HCT116 (cell line): ENCODE results near the gene SLC38A2. TPM values are rescaled to one million over a fixed set of nuclear protein-coding genes. Genes with fewer than 3 reads are reported as not detected.
A peak's percentile ranks its signal among the peaks of the same experiment; 100 is the strongest.

Source experiments
- ATAC-seq: fragments of 200-7000 bp; cut with Tn5 transposase; 2 replicates; pipeline ENCODE4 v1.9.1; 2020; ENCODE audit warnings: mild to moderate bottlenecking, moderate library complexity
- BruUV-seq: library from RNA; stranded (reverse); fragments of 400-500 nt; replicated peaks from 2 replicates; lab custom pipeline; 2021; lab: Mats Ljungman, UMichigan
- CTCF ChIA-PET: fragments of 300-600 bp; sonication (Branson Sonifier 250); formaldehyde crosslinking; loops from one replicate; lab custom pipeline; 2021; ENCODE audit warnings: antibody characterized with exemption; lab: Charles Lee
- POLR2A ChIA-PET: fragments of 300-600, 350-600 bp; sonication (Branson Sonifier 250); formaldehyde crosslinking; loops from one replicate; lab custom pipeline; 2021; ENCODE audit warnings: antibody characterized with exemption; lab: Charles Lee
- RAD21 ChIA-PET, 2 experiments: fragments of 300-600 bp; sonication (Branson Sonifier 250); formaldehyde crosslinking; loops; one replicate each; lab custom pipeline; 2023; ENCODE audit warnings: low total read pairs in 2 of 2; ENCODE audit not compliant: uncharacterized antibody in 2 of 2, unreplicated experiment in 2 of 2, low non-redundant PET in 1 of 2; lab: Charles Lee
- DNase-seq: peaks from one replicate; pipeline ENCODE4 v3.0.0-alpha.2; 2010; ENCODE audit warnings: low read depth, low spot score
- H2AFZ ChIP-seq: fragments of 200-600 bp; shearing (Covaris generic), sonication (generic); 2 replicates; pipeline ENCODE4 v1.6.1; 2017; ENCODE audit warnings: low read depth, mixed run types, mixed read lengths, antibody characterized with exemption, low read length; ENCODE audit not compliant: poor library complexity, severe bottlenecking
- H3K27ac ChIP-seq: 2 replicates; pipeline ENCODE4 v1.5.1; 2012; ENCODE audit warnings: low read depth, low read length
- H3K27me3 ChIP-seq: fragments of 200-600 bp; sonication (generic); 2 replicates; pipeline ENCODE4 v1.6.1; 2016; ENCODE audit warnings: mixed run types, low read length, mixed read lengths; ENCODE audit not compliant: insufficient read depth
- H3K36me3 ChIP-seq, 2 experiments: fragments of 200-500 bp in 1 of 2; fragments of 200-600 bp in 1 of 2; sonication (Bioruptor generic) in 1 of 2; sonication (generic) in 1 of 2; 2 replicates each; pipeline versions ENCODE4 v1.5.1 to v1.6.1; 2014 to 2016; ENCODE audit warnings: low read length in 2 of 2, inconsistent platforms in 1 of 2, mixed read lengths in 1 of 2, mixed run types in 1 of 2; ENCODE audit not compliant: insufficient read depth in 2 of 2, control insufficient read depth in 1 of 2
- H3K4me1 ChIP-seq, 2 experiments: fragments of 200-600 bp in 1 of 2; sonication (generic) in 1 of 2; 2 replicates each; pipeline versions ENCODE4 v1.5.1 to v1.6.1; 2012 to 2017; ENCODE audit warnings: low read length in 2 of 2, inconsistent platforms in 1 of 2, mild to moderate bottlenecking in 1 of 2, mixed read lengths in 1 of 2, mixed run types in 1 of 2, moderate library complexity in 1 of 2; ENCODE audit not compliant: insufficient read depth in 2 of 2, control insufficient read depth in 1 of 2
- H3K4me2 ChIP-seq: fragments of 200-600 bp; sonication (generic); 2 replicates; pipeline ENCODE4 v1.6.1; 2017; ENCODE audit warnings: mixed run types, low read length, mixed read lengths
- H3K4me3 ChIP-seq, 2 experiments: fragments of 200-600 bp in 1 of 2; sonication (generic) in 1 of 2; replicated peaks in 1 of 2; 2 replicates each; pipeline ENCODE4 v1.5.1; 2011 to 2016; ENCODE audit warnings: low read length in 2 of 2, control low read depth in 1 of 2, low read depth in 1 of 2, mild to moderate bottlenecking in 1 of 2, mixed read lengths in 1 of 2, mixed run types in 1 of 2
- H3K79me2 ChIP-seq: fragments of 200-600 bp; sonication (generic); 2 replicates; pipeline ENCODE4 v1.6.1; 2017; ENCODE audit warnings: mild to moderate bottlenecking, mixed run types, low read length, moderate library complexity, mixed read lengths; ENCODE audit not compliant: insufficient read depth
- H3K9ac ChIP-seq: fragments of 200-600 bp; sonication (generic); 2 replicates; pipeline ENCODE4 v1.6.1; 2016; ENCODE audit warnings: low read length, mixed read lengths
- H3K9me2 ChIP-seq: fragments of 200-600 bp; sonication (generic), shearing (Covaris generic); 2 replicates; pipeline ENCODE4 v1.6.1; 2017; ENCODE audit warnings: mixed run types, mild to moderate bottlenecking, moderate library complexity; ENCODE audit not compliant: insufficient read depth
- H3K9me3 ChIP-seq, 2 experiments: fragments of 200-500 bp in 1 of 2; fragments of 200-600 bp in 1 of 2; sonication (Bioruptor generic) in 1 of 2; sonication (generic) in 1 of 2; 2 replicates each; pipeline ENCODE4 v1.6.1; 2014 to 2017; ENCODE audit warnings: low read length in 2 of 2, mixed read lengths in 2 of 2, inconsistent platforms in 1 of 2, low read depth in 1 of 2, mild to moderate bottlenecking in 1 of 2, mixed run types in 1 of 2, moderate library complexity in 1 of 2; ENCODE audit not compliant: control insufficient read depth in 1 of 2, insufficient read depth in 1 of 2
- H4K20me1 ChIP-seq: fragments of 200-600 bp; sonication (generic), shearing (Covaris generic); 2 replicates; pipeline ENCODE4 v1.6.1; 2017; ENCODE audit warnings: mixed run types, mild to moderate bottlenecking, moderate library complexity; ENCODE audit not compliant: insufficient read depth
- ATF3 ChIP-seq: IDR thresholded peaks from 2 replicates; pipeline ENCODE4 v1.6.1; 2012
- CBX3 ChIP-seq: IDR thresholded peaks from 2 replicates; pipeline ENCODE4 v1.6.1; 2012; ENCODE audit warnings: low read depth
- EGR1 ChIP-seq: IDR thresholded peaks from 2 replicates; pipeline ENCODE4 v1.6.1; 2012; ENCODE audit warnings: low read depth
- ELF1 ChIP-seq: IDR thresholded peaks from 2 replicates; pipeline ENCODE4 v1.6.1; 2012; ENCODE audit warnings: low read depth, borderline replicate concordance
- EZH2 ChIP-seq: fragments of 200-600 bp; sonication (generic); IDR thresholded peaks from 2 replicates; pipeline ENCODE4 v1.6.1; 2017; ENCODE audit warnings: antibody characterized with exemption, mixed run types
- FOSL1 ChIP-seq: IDR thresholded peaks from 2 replicates; pipeline ENCODE4 v1.6.1; 2012; ENCODE audit warnings: low read depth
- JUND ChIP-seq: IDR thresholded peaks from 2 replicates; pipeline ENCODE4 v1.6.1; 2012
- POLR2A ChIP-seq: IDR thresholded peaks from 2 replicates; pipeline ENCODE4 v1.7.0; 2011; ENCODE audit warnings: borderline replicate concordance; ENCODE audit not compliant: insufficient read depth, insufficient read length; ENCODE audit errors: extremely low read depth
- POLR2AphosphoS5 ChIP-seq: IDR thresholded peaks from 2 replicates; pipeline ENCODE4 v1.6.1; 2011; ENCODE audit warnings: mild to moderate bottlenecking, low read depth, low read length, moderate library complexity
- RAD21 ChIP-seq: IDR thresholded peaks from 2 replicates; pipeline ENCODE4 v1.6.1; 2012; ENCODE audit warnings: low read depth, mild to moderate bottlenecking
- SIN3A ChIP-seq: IDR thresholded peaks from 2 replicates; pipeline ENCODE4 v1.6.1; 2012; ENCODE audit warnings: low read depth
- SP1 ChIP-seq: IDR thresholded peaks from 2 replicates; pipeline ENCODE4 v1.6.1; 2012; ENCODE audit warnings: low read depth
- TCF7L2 ChIP-seq: IDR thresholded peaks from 2 replicates; pipeline ENCODE4 v1.7.0; 2011; ENCODE audit warnings: borderline replicate concordance, inconsistent platforms; ENCODE audit not compliant: insufficient read depth, insufficient read length; ENCODE audit errors: extremely low read depth
- YY1 ChIP-seq: IDR thresholded peaks from 2 replicates; pipeline ENCODE4 v1.6.1; 2011; ENCODE audit warnings: low read length, low read depth, moderate library complexity, mild to moderate bottlenecking; ENCODE audit not compliant: insufficient replicate concordance; ENCODE audit errors: extremely low read depth
- ZBTB33 ChIP-seq: IDR thresholded peaks from 2 replicates; pipeline ENCODE4 v1.6.1; 2011; ENCODE audit warnings: mild to moderate bottlenecking, low read length, moderate library complexity; ENCODE audit not compliant: insufficient replicate concordance; ENCODE audit errors: extremely low read depth
- intact Hi-C: fragments of 100-400 bp; cut with micrococcal nuclease; formaldehyde crosslinking; loops from 2 replicates; pipeline ENCODE4 v1.10.0; 2022
- total RNA-seq: library from RNA; stranded (reverse); gene quantifications from one replicate; pipeline ENCODE4 v1.2.1, GENCODE V29; 2021; ENCODE audit not compliant: unreplicated experiment
- TF ChIP-seq, protein P1 (sequence below), 3 experiments: fragments of 200-600 bp in 1 of 3; sonication (generic) in 1 of 3; IDR thresholded peaks in 2 of 3; conservative IDR thresholded peaks in 1 of 3; 2 replicates each; pipeline ENCODE4 v1.5.1; 2012 to 2017; ENCODE audit warnings: low read depth in 2 of 3, low read length in 2 of 3, antibody characterized with exemption in 1 of 3, borderline replicate concordance in 1 of 3, control low read depth in 1 of 3, mild to moderate bottlenecking in 1 of 3, mixed read lengths in 1 of 3, mixed run types in 1 of 3, moderate library complexity in 1 of 3; ENCODE audit not compliant: insufficient read depth in 1 of 3
- TF ChIP-seq, protein P2 (sequence below): IDR thresholded peaks from 2 replicates; pipeline ENCODE4 v1.6.1; 2012

Gene SLC38A2
- total RNA-seq, 1 experiment from 2014 or later, result 1,049 TPM

- TF ChIP-seq YY1, result no peak
- no peak for TF ChIP-seq ATF3
- no peak for TF ChIP-seq ELF1
- no peak; the same call in 1 of the 2 replicates for TF ChIP-seq CBX3
Observed at GRCh38 chr12:46371718-46372543, 642 bp downstream of the SLC38A2 start (continued).

GRCh38 chr12:46370792-46371717 is 1.5 kb downstream of the SLC38A2 start:
- CTCF ChIA-PET, result no interaction called here
- H2AFZ ChIP-seq, result no peak overlapping the region
- DNase-seq (no peak), ATAC-seq (peak; percentile 34)
- H3K36me3 ChIP-seq, result peaks cover 47 to 52% of the 10 kb centered on the region in 2 experiments
- H3K9me2 ChIP-seq, result no peaks in the 10 kb centered on the region
- peak overlapping the region; percentile 95 for H3K27ac ChIP-seq
- no TSS peak for BruUV-seq
- POLR2A ChIA-PET, result interaction anchor here (0.8 to 7.6 kb wide), 13 partner anchors 9 to 183 kb away, joined by 3 to 82 read pairs (median 9); no protein-coding TSS in a partner anchor
- H3K9me3 ChIP-seq, result no peaks in the 10 kb centered on the region
- H3K79me2 ChIP-seq, result peaks cover 66% of the 10 kb centered on the region
- peak overlapping the region; percentile 96 for H3K4me2 ChIP-seq
- H4K20me1 ChIP-seq, result peaks cover 48% of the 10 kb centered on the region
- peaks cover 46 to 78% of the 10 kb centered on the region in 2 experiments for H3K4me1 ChIP-seq
- H3K4me3 ChIP-seq, result peak overlapping the region; percentile 80 to 84
- peak overlapping the region; percentile 91 for H3K9ac ChIP-seq
- intact Hi-C loops, result loop anchor here (5.0 kb wide), 3 partner anchors 121 to 306 kb away; no protein-coding TSS in a partner anchor
- H3K27me3 ChIP-seq, result no peaks in the 10 kb centered on the region
- RAD21 ChIA-PET, result interaction anchor here in 1 of 2 experiments (0.5 kb wide), 1 partner anchor 15 kb away, joined by 3 read pairs; no protein-coding TSS in a partner anchor
- no peak for TF ChIP-seq EZH2
- TF ChIP-seq JUND, result peak; percentile 73
- TF ChIP-seq POLR2A, result peak; percentile 46
- no peak for TF ChIP-seq ZBTB33
- TF ChIP-seq FOSL1, result peak; percentile 46; the same call in 1 of the 2 replicates
- TF ChIP-seq, protein P1, sequence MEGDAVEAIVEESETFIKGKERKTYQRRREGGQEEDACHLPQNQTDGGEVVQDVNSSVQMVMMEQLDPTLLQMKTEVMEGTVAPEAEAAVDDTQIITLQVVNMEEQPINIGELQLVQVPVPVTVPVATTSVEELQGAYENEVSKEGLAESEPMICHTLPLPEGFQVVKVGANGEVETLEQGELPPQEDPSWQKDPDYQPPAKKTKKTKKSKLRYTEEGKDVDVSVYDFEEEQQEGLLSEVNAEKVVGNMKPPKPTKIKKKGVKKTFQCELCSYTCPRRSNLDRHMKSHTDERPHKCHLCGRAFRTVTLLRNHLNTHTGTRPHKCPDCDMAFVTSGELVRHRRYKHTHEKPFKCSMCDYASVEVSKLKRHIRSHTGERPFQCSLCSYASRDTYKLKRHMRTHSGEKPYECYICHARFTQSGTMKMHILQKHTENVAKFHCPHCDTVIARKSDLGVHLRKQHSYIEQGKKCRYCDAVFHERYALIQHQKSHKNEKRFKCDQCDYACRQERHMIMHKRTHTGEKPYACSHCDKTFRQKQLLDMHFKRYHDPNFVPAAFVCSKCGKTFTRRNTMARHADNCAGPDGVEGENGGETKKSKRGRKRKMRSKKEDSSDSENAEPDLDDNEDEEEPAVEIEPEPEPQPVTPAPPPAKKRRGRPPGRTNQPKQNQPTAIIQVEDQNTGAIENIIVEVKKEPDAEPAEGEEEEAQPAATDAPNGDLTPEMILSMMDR (IDR thresholded peaks at IDR 0.05 in 2 of 3, conservative IDR thresholded peaks at IDR 0.05 in 1 of 3; ENCODE audit: borderline replicate concordance in 1 of 3, insufficient read depth in 1 of 3, low read depth in 2 of 3, low read length in 2 of 3), result no peak
- peak; percentile 80 for TF ChIP-seq SIN3A
- peak; percentile 43 for TF ChIP-seq EGR1
- TF ChIP-seq TCF7L2, result peak; percentile 95
- TF ChIP-seq RAD21, result peak; percentile 33; the same call in 1 of the 2 replicates
- 0 out of 2 replicates have a peak, but pooled peaks have one; percentile 18 for TF ChIP-seq CBX3
- no peak for TF ChIP-seq ELF1
- TF ChIP-seq SP1, result peak; percentile 89
- peak; percentile 74 for TF ChIP-seq POLR2AphosphoS5
- TF ChIP-seq, protein P2, sequence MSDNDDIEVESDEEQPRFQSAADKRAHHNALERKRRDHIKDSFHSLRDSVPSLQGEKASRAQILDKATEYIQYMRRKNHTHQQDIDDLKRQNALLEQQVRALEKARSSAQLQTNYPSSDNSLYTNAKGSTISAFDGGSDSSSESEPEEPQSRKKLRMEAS, result peak; percentile 84
